ENCODE results near the gene FGF12.

FGF12 gene

DNA sequence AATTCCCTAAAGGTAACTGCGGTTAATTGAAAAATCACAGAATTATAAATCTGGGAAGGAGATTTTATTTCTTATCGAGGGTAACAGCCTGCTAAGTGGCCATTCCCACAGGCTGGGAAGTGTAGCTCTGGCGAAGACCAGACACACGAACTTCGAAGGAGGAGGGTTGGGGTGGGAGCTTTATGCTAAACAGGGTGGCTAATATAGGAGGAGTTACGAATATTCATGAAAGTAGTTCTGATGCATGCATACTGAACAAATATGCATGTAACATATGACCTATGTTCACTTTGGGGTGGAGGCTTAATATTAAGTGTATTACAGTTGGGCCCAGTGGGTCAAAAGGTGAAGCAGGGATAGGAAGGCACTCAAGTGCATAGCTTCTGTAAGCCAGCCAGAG is 221.6 kb downstream of the FGF12 start:
- H3K4me3 ChIP-seq (ENCODE audit: low read depth, low read length): no peak overlapping the region

DNA sequence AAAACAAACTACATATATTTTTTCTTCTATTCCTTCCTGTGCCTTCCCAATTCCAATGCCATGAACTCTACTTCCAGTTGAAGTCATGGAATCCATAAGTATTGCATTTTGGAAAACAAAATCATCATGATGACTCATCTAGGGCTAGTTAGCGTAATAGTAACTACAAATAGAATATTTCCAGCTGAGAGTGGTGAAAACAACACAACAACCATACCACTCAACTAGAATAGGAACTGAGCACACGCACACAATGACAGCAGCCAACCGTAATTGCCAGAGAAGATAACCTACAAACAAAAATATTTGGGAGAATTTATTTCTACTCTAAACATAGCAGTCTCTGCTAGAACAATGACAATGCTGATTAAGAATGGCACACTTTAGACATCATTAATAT is 225.9 kb downstream of the FGF12 start:
- no peak overlapping the region for H3K4me3 ChIP-seq (ENCODE audit: low read depth, low read length)

- no peak overlapping the region for H3K4me3 ChIP-seq (ENCODE audit: low read depth, low read length)
Measured at GRCh38 chr3:192496905-192497587, 230.3 kb downstream of the FGF12 start.

DNA sequence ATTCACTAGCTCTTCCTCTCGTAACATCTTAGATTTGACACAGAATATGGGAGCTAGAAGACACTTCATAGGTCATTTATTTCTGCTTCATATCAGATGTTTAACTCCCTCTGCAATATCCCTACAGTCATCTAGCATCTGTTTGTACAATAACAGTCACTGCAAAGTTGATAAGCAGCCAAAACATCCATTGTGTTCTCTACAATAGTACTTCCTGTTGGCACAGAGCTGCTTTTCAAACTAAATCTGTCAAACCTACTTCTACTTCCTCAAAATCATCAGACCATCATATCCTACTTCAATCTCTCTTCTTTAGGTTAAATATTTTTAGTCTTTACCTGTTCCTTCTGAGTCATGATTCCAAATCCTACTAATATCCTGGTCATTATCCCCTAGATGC is 233.2 kb downstream of the FGF12 start:
- no peak overlapping the region for H3K4me3 ChIP-seq (ENCODE audit: low read depth, low read length)

- no peak overlapping the region for H3K4me3 ChIP-seq (ENCODE audit: low read depth, low read length)
Measured at GRCh38 chr3:192490720-192491119, 236.6 kb downstream of the FGF12 start.

DNA sequence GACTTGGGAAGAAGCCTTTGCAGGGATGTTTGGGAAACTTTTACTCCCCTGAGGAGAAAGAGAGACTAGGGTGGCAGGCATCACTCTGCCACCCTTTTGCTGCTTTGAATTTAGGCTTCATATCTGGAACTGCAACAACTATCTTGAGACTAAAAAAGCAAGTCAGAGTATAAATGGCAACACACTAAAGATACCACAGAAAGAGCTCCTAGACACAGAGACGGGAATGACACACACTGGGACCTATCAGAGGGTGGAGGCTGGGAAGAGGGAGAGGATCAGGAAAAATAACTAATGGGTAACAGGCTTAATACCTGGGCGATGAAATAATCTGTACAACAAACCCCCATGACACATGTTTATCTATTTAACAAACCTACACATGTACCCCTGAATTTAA is 237.8 kb downstream of the FGF12 start:
- no peak overlapping the region for H3K4me3 ChIP-seq (ENCODE audit: low read depth, low read length)

DNA sequence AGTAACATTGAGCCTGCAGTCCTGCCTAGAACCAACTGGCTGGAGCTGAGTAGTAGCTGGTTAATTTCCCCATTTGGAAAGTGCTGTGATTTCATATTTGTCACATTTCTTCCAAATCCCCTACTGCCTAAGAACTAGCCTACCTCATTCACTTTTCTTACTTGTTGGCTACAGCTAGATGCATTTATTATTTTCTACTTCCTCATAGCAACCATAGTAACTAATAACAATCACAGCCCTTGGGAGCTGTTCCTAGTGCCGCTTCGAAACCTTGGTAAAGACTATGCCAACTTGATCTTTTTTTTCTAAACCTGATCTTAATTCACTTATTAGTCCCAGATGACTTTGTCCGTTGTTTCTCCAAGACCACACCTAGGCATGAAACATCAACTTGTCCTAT is 240.3 kb downstream of the FGF12 start:
- H3K4me3 ChIP-seq (ENCODE audit: low read depth, low read length): no peak overlapping the region

- H3K4me3 ChIP-seq (ENCODE audit: low read depth, low read length): no peak overlapping the region
Measured at GRCh38 chr3:192482809-192483208, 244.5 kb downstream of the FGF12 start.

DNA sequence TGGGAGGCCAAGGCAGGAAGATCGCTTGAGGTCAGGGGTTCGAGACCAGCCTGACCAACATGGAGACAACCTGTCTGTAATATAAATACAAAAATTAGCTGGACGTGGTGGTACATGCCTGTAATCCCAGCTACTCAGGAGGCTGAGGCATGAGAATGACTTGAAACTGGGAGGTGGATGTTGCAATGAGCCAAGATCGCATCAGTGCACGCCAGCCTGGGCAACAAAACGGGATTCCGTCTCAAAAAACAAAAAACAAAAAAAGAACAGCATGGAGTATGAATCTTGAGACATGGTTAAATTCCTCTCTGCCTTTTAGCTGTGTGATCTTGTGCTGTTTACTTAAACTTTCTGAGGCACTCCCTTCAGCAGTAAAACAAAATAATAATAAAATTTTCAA is 244.9 kb downstream of the FGF12 start:
- no peak overlapping the region for H3K4me3 ChIP-seq (ENCODE audit: low read depth, low read length)

DNA sequence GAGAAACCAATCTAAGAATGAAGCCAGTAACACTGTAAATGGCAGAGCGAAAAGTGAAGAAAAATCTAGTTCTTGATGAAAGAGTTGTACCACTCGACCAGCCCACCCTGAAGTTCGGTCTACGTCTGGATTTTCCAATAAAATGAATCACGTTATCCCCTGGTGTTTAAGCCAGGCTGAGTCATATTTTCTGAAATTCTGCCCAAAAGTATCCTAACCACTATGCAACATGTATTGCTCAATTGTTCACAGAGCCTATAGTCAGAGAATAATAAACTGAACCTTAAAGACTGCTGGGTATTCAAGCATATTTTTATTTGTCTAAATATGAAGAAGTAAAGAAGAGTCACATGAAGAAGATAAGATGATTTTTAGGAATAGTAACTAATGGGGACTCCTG is 245.7 kb downstream of the FGF12 start:
- no peak overlapping the region for H3K4me3 ChIP-seq (ENCODE audit: low read depth, low read length)

DNA sequence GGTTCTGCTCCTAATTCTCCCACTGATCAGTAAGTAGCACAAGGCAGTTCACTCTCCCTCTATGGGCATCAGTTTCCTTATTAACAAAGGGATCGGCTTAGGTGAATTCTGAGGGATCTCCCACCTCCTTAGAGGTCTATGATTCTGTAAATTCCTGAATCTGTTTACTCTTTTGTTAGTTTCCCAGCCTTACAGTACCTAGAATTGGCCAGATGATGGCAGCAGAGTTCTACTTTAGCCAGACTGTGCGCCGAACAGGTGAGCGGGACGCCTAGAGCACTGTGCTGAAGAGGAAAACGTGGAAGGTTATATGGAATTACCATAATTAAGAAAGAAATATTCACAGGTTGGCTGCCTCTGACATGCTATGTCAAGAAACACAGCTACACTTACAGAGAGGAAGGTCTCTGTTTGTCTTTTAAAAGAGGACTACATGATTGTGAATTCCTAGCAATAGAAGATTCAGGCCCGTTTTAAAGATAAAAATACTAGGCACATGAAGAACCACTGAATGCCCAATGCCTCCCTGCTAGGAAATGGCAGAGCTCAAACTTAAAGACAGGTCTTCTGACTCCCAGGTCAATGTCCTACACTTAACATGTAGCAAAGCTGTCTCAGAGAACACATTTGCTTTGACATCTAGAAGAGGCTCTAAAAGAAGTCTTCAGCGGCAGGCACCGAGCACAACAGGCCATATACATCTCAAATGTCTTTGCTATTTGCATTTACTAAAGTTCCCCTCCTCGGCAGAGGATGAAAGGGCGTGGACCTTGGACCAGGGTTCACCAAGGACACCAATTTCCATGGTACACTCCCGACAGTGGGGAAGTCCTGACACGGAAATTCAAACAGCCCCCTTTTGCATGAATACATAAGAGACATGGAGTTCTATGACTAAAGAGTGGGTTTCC is 259.9 kb downstream of the FGF12 start:
- H3K4me3 ChIP-seq (ENCODE audit: low read depth, low read length): no peak overlapping the region

DNA sequence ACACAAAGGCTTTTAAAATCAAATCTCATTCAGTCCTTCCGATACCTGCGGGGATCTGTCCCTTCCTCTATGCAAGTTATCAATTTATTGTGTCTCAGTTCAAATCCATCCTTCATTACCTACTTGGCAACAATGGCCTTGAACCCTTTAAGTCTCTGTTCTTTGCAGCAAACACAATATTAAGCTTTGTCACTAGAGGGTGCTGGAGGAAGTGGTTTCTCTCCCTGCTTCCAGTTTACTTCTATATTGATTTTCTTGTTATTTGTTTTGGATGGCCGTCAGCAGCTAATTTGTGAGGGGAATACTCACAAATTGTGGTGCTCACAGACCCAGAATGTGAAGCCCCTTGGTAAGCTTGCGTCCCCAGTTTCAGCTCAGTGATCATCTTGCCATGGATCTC is 278.3 kb downstream of the FGF12 start:
- H3K4me3 ChIP-seq (ENCODE audit: low read depth, low read length): no peak overlapping the region

GRCh38 chr3:192445770-192446644 is 281.3 kb downstream of the FGF12 start:
- H3K4me3 ChIP-seq (ENCODE audit: low read depth, low read length): no peak overlapping the region

DNA sequence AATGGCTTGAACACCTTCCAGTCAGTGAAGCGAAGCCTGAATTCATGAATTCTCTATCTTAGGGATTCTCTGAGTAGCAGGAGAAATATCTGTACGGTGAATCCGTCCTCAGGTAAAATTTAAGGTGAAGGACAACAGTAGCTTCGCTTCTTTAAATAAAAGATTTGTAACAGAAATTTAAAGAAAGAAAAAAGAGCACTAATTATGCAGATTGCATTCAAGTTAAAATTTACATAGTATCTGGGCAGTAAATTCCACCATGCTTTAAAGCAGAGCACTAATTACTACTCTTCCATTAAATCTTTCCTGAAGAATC is 282.6 kb downstream of the FGF12 start:
- no peak overlapping the region for H3K4me3 ChIP-seq (ENCODE audit: low read depth, low read length)

DNA sequence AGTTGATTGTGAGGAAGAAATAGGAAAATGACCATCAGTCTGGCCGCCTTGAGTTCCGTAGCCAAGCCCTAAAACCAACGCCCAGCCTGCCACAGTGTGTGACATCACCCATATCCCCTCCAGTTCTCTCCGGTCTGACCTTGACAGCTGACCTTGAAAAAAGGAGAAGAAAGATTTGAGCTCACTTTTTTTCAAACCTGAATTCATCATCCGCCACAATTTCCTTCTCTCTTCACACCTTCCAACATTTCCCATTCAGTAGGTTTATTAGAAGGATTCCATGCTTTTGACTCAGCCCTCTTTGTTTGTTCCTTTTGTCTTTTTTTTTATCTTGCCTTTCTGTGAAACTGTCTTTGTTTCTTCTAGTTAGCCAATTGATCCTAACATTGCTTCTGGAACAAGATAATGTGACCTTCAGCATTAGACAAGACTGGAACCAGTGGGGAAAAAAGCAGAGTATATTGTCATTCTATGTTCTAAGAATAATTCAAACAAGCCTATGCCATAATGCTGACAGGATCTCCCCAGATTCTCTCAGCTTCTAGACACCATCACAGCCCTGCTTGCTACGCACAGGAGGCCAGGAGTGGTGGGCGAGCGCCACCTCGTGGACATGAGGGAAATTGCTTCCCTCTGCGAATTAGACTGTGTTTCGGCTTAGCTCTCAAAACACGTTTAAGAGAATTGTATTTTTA is 283.1 kb downstream of the FGF12 start:
- H3K4me3 ChIP-seq (ENCODE audit: low read depth, low read length): no peak overlapping the region

GRCh38 chr3:192435241-192435640 is 292.1 kb downstream of the FGF12 start:
- H3K4me3 ChIP-seq (ENCODE audit: low read depth, low read length): no peak overlapping the region

- no peak overlapping the region for H3K4me3 ChIP-seq (ENCODE audit: low read depth, low read length)
Measured at GRCh38 chr3:192434186-192434585, 293.2 kb downstream of the FGF12 start.

- no peak overlapping the region for H3K4me3 ChIP-seq (ENCODE audit: low read depth, low read length)
Measured at GRCh38 chr3:192433704-192434103, 293.6 kb downstream of the FGF12 start.

- no peak overlapping the region for H3K4me3 ChIP-seq (ENCODE audit: low read depth, low read length)
Measured at GRCh38 chr3:192422997-192423342, 304.4 kb downstream of the FGF12 start.

DNA sequence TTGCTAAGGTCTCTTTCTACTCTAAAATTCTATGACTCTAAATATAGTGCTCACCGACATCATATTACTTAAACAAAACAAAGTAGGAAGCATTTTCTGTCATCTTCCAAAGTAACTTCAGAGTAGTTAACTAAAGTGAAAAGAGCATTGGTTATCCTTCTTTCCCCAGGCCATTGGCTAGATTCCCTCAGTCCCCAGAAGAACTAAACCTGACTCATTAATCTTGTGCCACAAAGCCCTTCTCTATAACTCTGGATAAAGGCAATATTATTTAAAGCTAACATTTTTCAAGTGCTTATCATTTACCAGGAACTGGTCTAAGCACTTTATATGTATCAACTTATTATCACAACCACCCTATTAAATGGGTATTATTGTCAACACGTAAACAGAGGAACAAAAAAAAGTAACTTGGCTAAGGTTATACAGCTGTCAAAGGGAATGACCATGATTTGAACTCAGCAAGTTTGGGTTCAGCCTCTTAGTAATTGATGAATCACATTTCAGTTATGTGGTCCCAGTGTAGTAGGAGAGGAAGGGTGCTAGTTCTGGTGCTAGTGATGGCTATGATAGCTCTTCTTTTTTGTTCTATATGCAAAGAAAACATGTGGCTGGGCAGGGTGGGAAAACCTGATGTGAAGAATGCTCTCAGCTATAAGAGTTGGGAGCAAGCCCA is 304.9 kb downstream of the FGF12 start:
- no peak overlapping the region for H3K4me3 ChIP-seq (ENCODE audit: low read depth, low read length)

DNA sequence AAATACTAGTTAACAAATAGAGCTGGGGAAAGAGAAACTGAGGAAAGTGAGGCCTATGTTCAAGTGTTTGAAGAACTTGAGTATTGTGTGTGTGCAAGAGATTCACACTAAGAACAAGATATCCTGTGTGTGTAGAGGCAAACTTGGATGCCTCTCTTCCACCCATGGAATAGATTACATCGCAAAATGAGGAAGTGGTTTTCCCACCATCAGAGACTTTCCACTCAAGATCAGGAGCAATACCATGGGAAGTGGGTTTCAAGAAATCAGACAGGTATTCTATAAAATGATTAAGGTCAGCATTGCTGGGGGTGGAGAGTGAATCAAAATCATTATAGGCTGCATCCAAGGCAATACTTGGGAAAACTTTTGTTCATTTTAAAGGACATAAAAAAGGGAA is 308.0 kb downstream of the FGF12 start:
- H3K4me3 ChIP-seq (ENCODE audit: low read depth, low read length): no peak overlapping the region

Measured in iPS-11a (cell line).